GM19099 (cell line): ENCODE results near the gene SGK2.

ENCODE experiments used
- POLR2A ChIP-seq: IDR thresholded peaks from 3 replicates; pipeline ENCODE4 v1.6.1; 2011; ENCODE audit warnings: low read depth; ENCODE audit not compliant: insufficient read length; ENCODE audit errors: extremely low read depth

The SGK2 gene

GRCh38 chr20:43631598-43631997 is 72.8 kb downstream of the SGK2 start:
- no peak for TF ChIP-seq POLR2A
